Measurements from ENCODE around the gene ADK.

DNA sequence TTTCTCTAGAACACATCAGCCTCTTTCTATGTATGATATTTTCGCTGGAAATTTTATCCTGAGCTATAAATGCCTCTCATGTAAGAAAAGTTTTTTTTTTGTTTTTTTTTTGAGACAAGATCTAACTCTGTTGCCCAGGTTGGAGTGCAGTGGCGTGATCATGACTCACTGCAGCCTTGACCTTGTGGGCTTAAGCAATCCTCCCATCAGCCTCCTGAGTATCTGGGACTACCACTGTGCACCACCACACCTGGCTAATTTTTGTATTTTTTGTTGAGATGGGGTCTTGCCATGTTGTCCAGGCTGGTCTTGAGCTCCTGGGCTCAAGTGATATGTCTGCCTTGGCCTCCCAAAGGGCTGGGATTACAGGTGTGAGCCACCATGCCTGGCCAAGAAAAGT, 80.4 kb downstream of the ADK start:
- TF ChIP-seq, protein P1, sequence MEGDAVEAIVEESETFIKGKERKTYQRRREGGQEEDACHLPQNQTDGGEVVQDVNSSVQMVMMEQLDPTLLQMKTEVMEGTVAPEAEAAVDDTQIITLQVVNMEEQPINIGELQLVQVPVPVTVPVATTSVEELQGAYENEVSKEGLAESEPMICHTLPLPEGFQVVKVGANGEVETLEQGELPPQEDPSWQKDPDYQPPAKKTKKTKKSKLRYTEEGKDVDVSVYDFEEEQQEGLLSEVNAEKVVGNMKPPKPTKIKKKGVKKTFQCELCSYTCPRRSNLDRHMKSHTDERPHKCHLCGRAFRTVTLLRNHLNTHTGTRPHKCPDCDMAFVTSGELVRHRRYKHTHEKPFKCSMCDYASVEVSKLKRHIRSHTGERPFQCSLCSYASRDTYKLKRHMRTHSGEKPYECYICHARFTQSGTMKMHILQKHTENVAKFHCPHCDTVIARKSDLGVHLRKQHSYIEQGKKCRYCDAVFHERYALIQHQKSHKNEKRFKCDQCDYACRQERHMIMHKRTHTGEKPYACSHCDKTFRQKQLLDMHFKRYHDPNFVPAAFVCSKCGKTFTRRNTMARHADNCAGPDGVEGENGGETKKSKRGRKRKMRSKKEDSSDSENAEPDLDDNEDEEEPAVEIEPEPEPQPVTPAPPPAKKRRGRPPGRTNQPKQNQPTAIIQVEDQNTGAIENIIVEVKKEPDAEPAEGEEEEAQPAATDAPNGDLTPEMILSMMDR (IDR thresholded peaks at IDR 0.05) = no peak
- no peak for TF ChIP-seq POLR2A (IDR thresholded peaks at IDR 0.05)

Data from thyroid gland (tissue), 4 donors.